ENCODE measurements around the gene MUC5AC. TPM values are rescaled to one million over a fixed set of nuclear protein-coding genes. Genes with fewer than 3 reads are reported as not detected.
"Not testable (repeated sequence)": the region's sequence is repeated elsewhere in the genome, so short reads cannot be mapped to it uniquely, and the experiment has no call there.

MUC5AC gene
- polyA plus RNA-seq, 1 donor from 2014 or later: not detected

- Mint-ChIP-seq H3K27ac (no peak overlapping the region), H3K4me3 (no peak overlapping the region)
These were observed 79.4 kb downstream of the MUC5AC start for GRCh38 chr11:1237128-1237580.

GRCh38 chr11:1237851-1238250 lies 80.1 kb downstream of the MUC5AC start:
- Mint-ChIP-seq H3K4me1 (no peaks in the 10 kb centered on the region), H3K27ac (no peak overlapping the region), H3K9me3 (no peaks in the 10 kb centered on the region), H3K4me3 (no peak overlapping the region), H3K36me3 (no peaks in the 10 kb centered on the region), H3K27me3 (no peaks in the 10 kb centered on the region)

More at GRCh38 chr11:1237128-1237580, 79.4 kb downstream of the MUC5AC start:
- H3K9me3 Mint-ChIP-seq: no peaks in the 10 kb centered on the region
- no peaks in the 10 kb centered on the region for H3K36me3 Mint-ChIP-seq
- no peaks in the 10 kb centered on the region for H3K27me3 Mint-ChIP-seq
- H3K4me1 Mint-ChIP-seq: no peaks in the 10 kb centered on the region

GRCh38 chr11:1238767-1239595 lies 81.2 kb downstream of the MUC5AC start:
- Mint-ChIP-seq H3K27ac (no peak overlapping the region), H3K4me3 (no peak overlapping the region), H3K27me3 (no peaks in the 10 kb centered on the region), H3K36me3 (no peaks in the 10 kb centered on the region), H3K9me3 (no peaks in the 10 kb centered on the region), H3K4me1 (no peaks in the 10 kb centered on the region)

- Mint-ChIP-seq H3K9me3 (no peaks in the 10 kb centered on the region), H3K27ac (no peak overlapping the region), H3K27me3 (no peaks in the 10 kb centered on the region), H3K4me1 (no peaks in the 10 kb centered on the region), H3K4me3 (no peak overlapping the region), H3K36me3 (no peaks in the 10 kb centered on the region)
These were observed 81.9 kb downstream of the MUC5AC start for GRCh38 chr11:1239596-1240205.

- Mint-ChIP-seq H3K36me3 (no peaks in the 10 kb centered on the region), H3K9me3 (no peaks in the 10 kb centered on the region), H3K27me3 (no peaks in the 10 kb centered on the region), H3K4me1 (no peaks in the 10 kb centered on the region), H3K27ac (no peak overlapping the region), H3K4me3 (no peak overlapping the region)
These were observed 83.0 kb downstream of the MUC5AC start for GRCh38 chr11:1240771-1241170.

GRCh38 chr11:1241706-1242105 lies 84.0 kb downstream of the MUC5AC start:
- Mint-ChIP-seq H3K4me3 (no peak overlapping the region), H3K9me3 (no peaks in the 10 kb centered on the region), H3K27ac (no peak overlapping the region), H3K4me1 (no peaks in the 10 kb centered on the region), H3K36me3 (no peaks in the 10 kb centered on the region), H3K27me3 (no peaks in the 10 kb centered on the region)

- H3K9me3 Mint-ChIP-seq: no peaks in the 10 kb centered on the region
- H3K27me3 Mint-ChIP-seq: no peaks in the 10 kb centered on the region
These were observed 84.5 kb downstream of the MUC5AC start for GRCh38 chr11:1242289-1242688.

GRCh38 chr11:1242751-1243150 lies 85.0 kb downstream of the MUC5AC start:
- H3K4me3 Mint-ChIP-seq: peak overlapping the region in 1 of 4 donors; percentile 52
- not testable (repeated sequence) for H3K4me1 Mint-ChIP-seq, H3K27ac Mint-ChIP-seq, H3K36me3 Mint-ChIP-seq, H3K27me3 Mint-ChIP-seq, H3K9me3 Mint-ChIP-seq

More at GRCh38 chr11:1242289-1242688, 84.5 kb downstream of the MUC5AC start:
- H3K4me3 Mint-ChIP-seq: peak overlapping the region in 1 of 4 donors; percentile 52
- H3K4me1 Mint-ChIP-seq: no peaks in the 10 kb centered on the region
- no peaks in the 10 kb centered on the region for H3K36me3 Mint-ChIP-seq
- H3K27ac Mint-ChIP-seq: no peak overlapping the region

- not testable (repeated sequence) for H3K27me3 Mint-ChIP-seq, H3K4me1 Mint-ChIP-seq, H3K9me3 Mint-ChIP-seq, H3K4me3 Mint-ChIP-seq, H3K36me3 Mint-ChIP-seq, H3K27ac Mint-ChIP-seq
These were observed 85.8 kb downstream of the MUC5AC start for GRCh38 chr11:1243521-1243920.

- not testable (repeated sequence) for H3K9me3 Mint-ChIP-seq, H3K4me3 Mint-ChIP-seq, H3K36me3 Mint-ChIP-seq, H3K4me1 Mint-ChIP-seq, H3K27ac Mint-ChIP-seq, H3K27me3 Mint-ChIP-seq
These were observed 86.8 kb downstream of the MUC5AC start for GRCh38 chr11:1244557-1244956.

GRCh38 chr11:1245717-1246116 lies 88.0 kb downstream of the MUC5AC start:
- peak overlapping the region in 1 of 4 donors; percentile 54 for H3K4me3 Mint-ChIP-seq
- not testable (repeated sequence) for H3K27me3 Mint-ChIP-seq, H3K36me3 Mint-ChIP-seq, H3K9me3 Mint-ChIP-seq, H3K4me1 Mint-ChIP-seq, H3K27ac Mint-ChIP-seq

- H3K36me3 Mint-ChIP-seq, H3K27ac Mint-ChIP-seq, H3K27me3 Mint-ChIP-seq, H3K4me1 Mint-ChIP-seq, H3K9me3 Mint-ChIP-seq: not testable (repeated sequence)
- H3K4me3 Mint-ChIP-seq: peak overlapping the region in 1 of 4 donors; percentile 65
These were observed 88.5 kb downstream of the MUC5AC start for GRCh38 chr11:1246301-1246700.

- not testable (repeated sequence) for H3K9me3 Mint-ChIP-seq, H3K36me3 Mint-ChIP-seq, H3K27ac Mint-ChIP-seq, H3K4me3 Mint-ChIP-seq, H3K4me1 Mint-ChIP-seq, H3K27me3 Mint-ChIP-seq
These were observed 89.3 kb downstream of the MUC5AC start for GRCh38 chr11:1247026-1247425.

GRCh38 chr11:1248951-1249350 lies 91.2 kb downstream of the MUC5AC start:
- H3K27me3 Mint-ChIP-seq, H3K36me3 Mint-ChIP-seq, H3K4me3 Mint-ChIP-seq, H3K4me1 Mint-ChIP-seq, H3K9me3 Mint-ChIP-seq, H3K27ac Mint-ChIP-seq: not testable (repeated sequence)

GRCh38 chr11:1250411-1250810 lies 92.7 kb downstream of the MUC5AC start:
- H3K27me3 Mint-ChIP-seq, H3K4me1 Mint-ChIP-seq, H3K4me3 Mint-ChIP-seq, H3K9me3 Mint-ChIP-seq, H3K36me3 Mint-ChIP-seq, H3K27ac Mint-ChIP-seq: not testable (repeated sequence)

Data from IgD-negative memory B cell (primary cell).